WERI-Rb-1 (cell line): ENCODE measurements around the gene GAS1.

Experiments used
- DNase-seq: peaks from one replicate; pipeline ENCODE4 v3.0.0-alpha.2; 2020
- H3K27ac ChIP-seq: fragments of 250-450 bp; sonication (Bioruptor Pico); 2 replicates; pipeline ENCODE4 v1.5.1; 2020; ENCODE audit warnings: mild to moderate bottlenecking, moderate library complexity
- H3K27me3 ChIP-seq: fragments of 250-450 bp; sonication (Bioruptor Pico); 2 replicates; pipeline ENCODE4 v1.5.1; 2021; ENCODE audit warnings: mild to moderate bottlenecking, low read depth, moderate library complexity; ENCODE audit not compliant: insufficient read depth, severe bottlenecking
- H3K36me3 ChIP-seq: fragments of 250-450 bp; sonication (Bioruptor Pico); 2 replicates; pipeline ENCODE4 v1.5.1; 2020; ENCODE audit warnings: mild to moderate bottlenecking, moderate library complexity
- H3K4me3 ChIP-seq: 2 replicates; pipeline ENCODE4 v1.5.1; 2011; ENCODE audit warnings: low read depth, mild to moderate bottlenecking, control low read depth, low read length
- H3K9me3 ChIP-seq: fragments of 250-450 bp; sonication (Bioruptor Pico); 2 replicates; pipeline ENCODE4 v1.5.1; 2021; ENCODE audit warnings: mild to moderate bottlenecking, moderate library complexity; ENCODE audit not compliant: severe bottlenecking
- CTCF ChIP-seq: IDR thresholded peaks from 2 replicates; pipeline ENCODE4 v1.5.1; 2011; ENCODE audit warnings: low read depth, mild to moderate bottlenecking, control low read depth, inconsistent platforms, low read length

GAS1 gene

GRCh38 chr9:86960938-86961337 lies 13.6 kb upstream of the GAS1 start:
- no peak for TF ChIP-seq CTCF
- no peaks in the 10 kb centered on the region for H3K36me3 ChIP-seq
- no peak overlapping the region for H3K27ac ChIP-seq
- no peaks in the 10 kb centered on the region for H3K9me3 ChIP-seq
- H3K4me3 ChIP-seq = no peak overlapping the region
- H3K27me3 ChIP-seq = peaks cover 57% of the 10 kb centered on the region
- DNase-seq = no peak

GRCh38 chr9:86958203-86958602 lies 10.9 kb upstream of the GAS1 start:
- no peak for DNase-seq
- Histone ChIP-seq H3K27me3 (peaks cover 73% of the 10 kb centered on the region), H3K4me3 (no peak overlapping the region), H3K9me3 (no peaks in the 10 kb centered on the region), H3K36me3 (no peaks in the 10 kb centered on the region), H3K27ac (no peak overlapping the region)
- no peak for TF ChIP-seq CTCF

GRCh38 chr9:86955561-86955960 lies 8.3 kb upstream of the GAS1 start:
- H3K4me3 ChIP-seq = no peak overlapping the region

GRCh38 chr9:86955042-86955441 lies 7.7 kb upstream of the GAS1 start:
- TF ChIP-seq CTCF = no peak
- H3K27me3 ChIP-seq = peaks cover 70% of the 10 kb centered on the region
- no peaks in the 10 kb centered on the region for H3K36me3 ChIP-seq
- no peak for DNase-seq
- H3K4me3 ChIP-seq = no peak overlapping the region
- no peak overlapping the region for H3K27ac ChIP-seq
- peaks cover 6% of the 10 kb centered on the region for H3K9me3 ChIP-seq

More at GRCh38 chr9:86955561-86955960, 8.3 kb upstream of the GAS1 start:
- DNase-seq = no peak
- Histone ChIP-seq H3K27me3 (peaks cover 67% of the 10 kb centered on the region), H3K36me3 (no peaks in the 10 kb centered on the region), H3K9me3 (peaks cover under 1% of the 10 kb centered on the region), H3K27ac (no peak overlapping the region)
- TF ChIP-seq CTCF = no peak

GRCh38 chr9:86953181-86953580 lies 5.9 kb upstream of the GAS1 start:
- H3K36me3 ChIP-seq = no peaks in the 10 kb centered on the region
- DNase-seq = no peak
- peaks cover 6% of the 10 kb centered on the region for H3K9me3 ChIP-seq
- no peak overlapping the region for H3K27ac ChIP-seq
- no peak for TF ChIP-seq CTCF
- no peak overlapping the region for H3K4me3 ChIP-seq
- peaks cover 73% of the 10 kb centered on the region for H3K27me3 ChIP-seq
